Prostate gland (tissue), 2 donors: ENCODE measurements around the gene PDIA5.

Experiments used
- POLR2A ChIP-seq: fragments of 450-650 bp; IDR thresholded peaks from one replicate; pipeline ENCODE4 v1.6.1; 2016; ENCODE audit warnings: antibody characterized with exemption, mild to moderate bottlenecking
- POLR2AphosphoS5 ChIP-seq: sonication (generic); formaldehyde crosslinking; IDR thresholded peaks from one replicate; pipeline ENCODE4 v1.6.1; 2017; ENCODE audit warnings: antibody characterized with exemption
- TF ChIP-seq, protein P1 (sequence below), 4 experiments: fragments of 200-600 bp in 2 of 4; fragments of 450-650 bp in 2 of 4; sonication (generic) in 2 of 4; IDR thresholded peaks; 1 replicate in 3 of 4; 2 replicates in 1 of 4; pipeline ENCODE4 v1.5.1; 2016 to 2019; ENCODE audit warnings: antibody characterized with exemption in 4 of 4, mild to moderate bottlenecking in 2 of 4, moderate library complexity in 2 of 4

DNA sequence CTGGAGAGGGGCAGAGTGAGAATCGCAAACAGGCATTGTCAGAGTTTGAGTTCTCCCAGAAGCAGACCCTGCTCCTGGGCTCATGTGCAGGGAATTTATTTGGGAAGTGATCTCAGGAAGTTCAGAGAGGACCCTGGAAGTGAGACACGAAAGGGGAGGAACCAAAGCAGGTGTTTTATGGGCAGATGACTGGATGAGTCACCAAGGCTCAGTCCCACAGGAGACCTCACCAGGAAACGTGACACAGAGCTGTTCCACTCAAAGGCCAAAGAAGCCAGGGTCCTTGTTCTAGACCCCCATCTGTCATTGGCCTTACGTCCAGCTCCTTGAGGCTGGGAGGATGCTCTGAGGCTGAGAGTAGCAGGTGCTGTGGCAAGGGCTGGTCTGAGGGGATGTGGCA lies 91.5 kb downstream of the PDIA5 start:
- no peak for TF ChIP-seq POLR2AphosphoS5
- TF ChIP-seq, protein P1, sequence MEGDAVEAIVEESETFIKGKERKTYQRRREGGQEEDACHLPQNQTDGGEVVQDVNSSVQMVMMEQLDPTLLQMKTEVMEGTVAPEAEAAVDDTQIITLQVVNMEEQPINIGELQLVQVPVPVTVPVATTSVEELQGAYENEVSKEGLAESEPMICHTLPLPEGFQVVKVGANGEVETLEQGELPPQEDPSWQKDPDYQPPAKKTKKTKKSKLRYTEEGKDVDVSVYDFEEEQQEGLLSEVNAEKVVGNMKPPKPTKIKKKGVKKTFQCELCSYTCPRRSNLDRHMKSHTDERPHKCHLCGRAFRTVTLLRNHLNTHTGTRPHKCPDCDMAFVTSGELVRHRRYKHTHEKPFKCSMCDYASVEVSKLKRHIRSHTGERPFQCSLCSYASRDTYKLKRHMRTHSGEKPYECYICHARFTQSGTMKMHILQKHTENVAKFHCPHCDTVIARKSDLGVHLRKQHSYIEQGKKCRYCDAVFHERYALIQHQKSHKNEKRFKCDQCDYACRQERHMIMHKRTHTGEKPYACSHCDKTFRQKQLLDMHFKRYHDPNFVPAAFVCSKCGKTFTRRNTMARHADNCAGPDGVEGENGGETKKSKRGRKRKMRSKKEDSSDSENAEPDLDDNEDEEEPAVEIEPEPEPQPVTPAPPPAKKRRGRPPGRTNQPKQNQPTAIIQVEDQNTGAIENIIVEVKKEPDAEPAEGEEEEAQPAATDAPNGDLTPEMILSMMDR (IDR thresholded peaks at IDR 0.05) = no peak
- TF ChIP-seq POLR2A = no peak
